HG02678 (cell line): ENCODE measurements around the gene R3HCC1L.
"Not testable (repeated sequence)": the region's sequence is repeated elsewhere in the genome, so short reads cannot be mapped to it uniquely, and the experiment has no call there.

Source experiments
- ATAC-seq: cut with Tn5 transposase; IDR thresholded peaks from one replicate; pipeline ENCODE4 v1.9.1; 2021; ENCODE audit warnings: mild to moderate bottlenecking, moderate library complexity; ENCODE audit not compliant: unreplicated experiment

R3HCC1L gene

DNA sequence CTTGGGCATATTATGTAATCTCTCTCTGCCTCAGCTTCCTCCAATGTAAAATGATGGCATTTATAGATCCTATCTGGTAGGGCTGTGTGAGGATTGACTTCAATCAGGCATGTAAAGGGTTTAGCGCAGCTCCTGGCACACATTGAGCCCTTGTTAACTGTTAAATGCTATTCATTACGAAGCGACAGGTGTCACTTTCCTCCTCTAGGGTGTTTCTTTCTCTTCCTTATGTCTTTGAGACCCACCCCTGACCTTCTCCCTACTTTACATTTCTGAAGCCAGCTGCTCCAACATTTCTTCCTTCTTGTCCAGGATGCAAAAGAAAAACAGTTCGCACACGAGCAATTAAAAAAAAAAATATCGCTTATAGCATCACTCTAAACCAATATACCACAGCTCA lies 5.7 kb upstream of the R3HCC1L start:
- ATAC-seq, result no peak

- ATAC-seq, result no peak
These were observed 2.8 kb upstream of the R3HCC1L start for GRCh38 chr10:98131619-98132018.

GRCh38 chr10:98133075-98133752 lies 1.2 kb upstream of the R3HCC1L start:
- peak; percentile 46 for ATAC-seq

DNA sequence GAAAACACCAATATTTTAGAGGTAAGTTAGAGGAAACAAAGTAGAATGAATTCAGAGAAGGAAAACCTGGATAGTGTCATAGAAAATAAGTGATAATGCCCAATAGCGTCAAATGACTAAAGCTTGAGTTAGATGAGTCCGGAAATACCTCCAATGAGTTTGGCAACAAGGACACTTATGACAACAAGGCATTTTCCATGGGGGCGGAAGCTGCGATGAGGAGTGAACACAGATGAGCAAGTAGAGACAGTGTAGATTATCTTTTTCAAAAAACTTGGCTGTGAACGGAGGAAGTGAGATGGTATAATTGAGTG lies 383 bp upstream of the R3HCC1L start:
- no peak for ATAC-seq

GRCh38 chr10:98135222-98135899 lies 904 bp downstream of the R3HCC1L start:
- peak; percentile 0 for ATAC-seq

GRCh38 chr10:98136775-98137174 lies 2.3 kb downstream of the R3HCC1L start:
- not testable (repeated sequence) for ATAC-seq

GRCh38 chr10:98138031-98138430 lies 3.6 kb downstream of the R3HCC1L start:
- ATAC-seq, result no peak

GRCh38 chr10:98139431-98139830 lies 5.0 kb downstream of the R3HCC1L start:
- ATAC-seq, result no peak

DNA sequence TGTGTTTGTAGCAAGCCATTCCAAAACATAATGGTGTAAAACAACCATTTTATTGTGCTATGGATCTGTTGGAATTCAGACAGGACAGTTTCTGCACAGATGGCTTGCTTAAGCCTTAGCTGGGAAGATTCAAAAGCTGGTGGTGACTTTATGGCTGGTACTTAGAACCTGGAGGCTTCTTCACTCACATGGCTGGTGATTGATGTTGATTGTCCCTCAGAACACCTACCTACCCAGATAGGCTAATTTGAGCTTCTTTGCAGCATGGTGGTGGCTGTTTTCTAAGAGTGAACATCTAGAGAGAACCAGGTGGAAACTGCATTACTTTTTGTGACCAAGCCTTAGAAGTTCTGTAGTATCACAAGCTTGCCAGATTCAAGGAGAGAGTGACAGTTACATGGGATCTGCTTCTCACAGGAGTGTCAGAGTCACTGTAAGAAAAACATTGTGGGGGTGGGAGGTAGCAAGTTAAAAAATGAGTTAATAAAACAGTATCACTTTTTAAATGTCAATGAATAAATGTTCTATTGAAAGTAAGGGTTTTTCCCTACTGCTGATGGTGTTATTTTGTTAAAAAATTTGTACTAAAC lies 7.1 kb downstream of the R3HCC1L start:
- no peak for ATAC-seq

DNA sequence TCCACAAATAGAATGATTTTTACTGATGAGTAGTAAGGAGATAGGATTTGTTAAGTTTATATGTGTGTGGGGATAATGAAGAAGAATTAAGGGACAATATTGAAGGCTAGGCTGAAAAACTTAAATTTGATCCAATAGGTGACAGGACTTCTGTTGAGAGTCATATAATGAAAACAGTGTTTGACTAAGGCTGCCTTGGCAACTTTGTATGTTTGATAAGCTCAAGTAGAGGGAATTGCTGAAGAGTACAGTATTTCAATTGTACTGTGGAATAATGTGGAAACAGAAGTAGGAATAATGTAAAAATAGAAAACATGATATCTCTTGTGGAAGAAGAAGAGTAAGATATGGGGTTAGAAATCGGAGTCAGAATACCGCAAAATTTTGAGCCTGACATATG lies 10.5 kb downstream of the R3HCC1L start:
- ATAC-seq, result no peak

DNA sequence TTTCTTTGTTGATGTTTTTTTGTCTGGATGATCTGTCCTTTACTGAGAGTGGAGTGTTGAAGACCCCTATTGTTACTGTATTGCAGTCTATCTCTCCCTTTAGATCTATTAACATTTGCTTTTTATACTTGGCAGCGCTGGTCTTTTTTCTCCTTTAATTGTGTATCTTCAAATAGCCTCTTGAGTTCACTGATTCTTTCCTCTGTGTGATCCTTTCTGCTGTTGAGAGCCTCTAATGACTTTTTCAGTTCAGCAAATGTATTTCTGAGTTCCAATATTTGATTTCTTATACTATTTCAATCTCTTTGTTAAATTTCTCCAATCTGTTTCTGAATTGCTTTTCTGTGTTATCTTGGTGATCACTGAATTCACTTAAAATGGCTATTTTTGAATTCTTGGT lies 15.4 kb downstream of the R3HCC1L start:
- ATAC-seq, result no peak

DNA sequence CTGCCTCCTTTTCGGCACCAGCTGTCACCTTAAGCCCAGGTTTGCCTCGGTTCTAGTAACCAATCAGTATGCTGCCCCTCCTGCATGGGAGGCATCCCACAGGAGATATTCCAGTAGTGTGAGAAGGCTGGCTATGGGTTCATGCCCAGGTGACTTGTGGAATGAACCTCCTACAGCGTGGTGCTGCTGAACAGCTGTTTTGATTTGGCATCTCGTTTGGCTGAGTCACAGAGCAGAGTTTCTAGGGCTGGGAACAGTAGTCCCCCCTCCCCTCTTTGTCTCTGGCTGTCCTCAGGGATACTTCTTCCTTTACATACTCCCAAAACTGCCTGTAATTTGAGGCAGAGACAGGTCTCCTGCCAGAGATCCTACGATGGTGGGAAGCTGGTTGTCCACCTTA lies 16.1 kb downstream of the R3HCC1L start:
- no peak for ATAC-seq

DNA sequence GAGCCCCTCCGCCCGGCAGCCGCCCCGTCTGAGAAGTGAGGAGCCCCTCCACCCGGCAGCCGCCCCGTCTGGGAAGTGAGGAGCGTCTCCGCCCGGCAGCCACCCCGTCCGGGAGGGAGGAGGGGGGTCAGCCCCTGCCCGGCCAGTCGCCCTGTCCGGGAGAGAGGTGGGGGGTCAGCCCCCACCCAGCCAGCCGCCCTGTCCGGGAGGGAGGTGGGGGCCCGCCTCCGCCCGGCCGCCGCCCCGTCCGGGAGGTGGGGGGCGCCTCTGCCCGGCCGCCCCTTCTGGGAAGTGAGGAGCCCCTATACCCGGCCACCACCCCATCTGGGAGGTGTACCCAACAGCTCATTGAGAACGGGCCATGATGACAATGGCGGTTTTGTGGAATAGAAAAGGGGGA lies 18.3 kb downstream of the R3HCC1L start:
- not testable (repeated sequence) for ATAC-seq

- ATAC-seq, result not testable (repeated sequence)
These were observed 18.9 kb downstream of the R3HCC1L start for GRCh38 chr10:98153213-98153958.

DNA sequence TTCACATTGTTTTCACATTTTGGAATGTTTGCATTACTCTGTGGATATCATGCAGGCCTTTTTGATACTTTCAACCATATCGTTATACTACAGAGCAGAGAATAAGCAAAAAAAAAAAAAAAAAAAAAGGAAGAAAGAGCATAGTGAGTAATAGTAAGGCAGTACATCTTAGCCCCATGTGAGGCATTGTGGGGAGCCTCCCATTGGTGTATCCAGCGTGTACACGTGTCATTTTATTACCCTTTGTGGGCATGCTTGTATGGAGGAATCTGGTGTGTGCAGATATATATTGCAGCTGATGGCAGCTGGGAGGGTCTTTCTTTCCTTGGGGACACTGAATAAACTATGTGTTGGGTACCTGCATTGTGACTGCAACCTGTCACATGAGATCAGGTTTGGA lies 19.6 kb downstream of the R3HCC1L start:
- ATAC-seq, result no peak

DNA sequence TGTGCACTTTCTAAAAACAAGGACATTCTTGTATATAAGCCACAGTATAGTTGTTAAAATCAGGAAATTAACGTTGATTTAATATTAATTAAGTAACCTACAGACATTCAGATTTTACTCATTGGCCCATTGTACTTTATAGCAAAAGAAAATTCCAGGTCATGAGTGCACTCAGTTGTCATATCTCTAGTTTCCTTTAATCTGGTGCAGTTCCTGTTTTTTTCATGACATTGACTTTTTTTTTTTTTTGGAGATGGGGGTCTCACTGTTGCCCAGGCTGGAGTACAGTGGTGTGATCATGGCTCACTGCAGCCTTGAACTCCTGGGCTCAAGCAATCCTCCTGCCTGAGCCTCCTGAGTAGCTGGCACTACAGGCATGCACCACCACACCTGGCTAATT lies 24.1 kb downstream of the R3HCC1L start:
- no peak for ATAC-seq

DNA sequence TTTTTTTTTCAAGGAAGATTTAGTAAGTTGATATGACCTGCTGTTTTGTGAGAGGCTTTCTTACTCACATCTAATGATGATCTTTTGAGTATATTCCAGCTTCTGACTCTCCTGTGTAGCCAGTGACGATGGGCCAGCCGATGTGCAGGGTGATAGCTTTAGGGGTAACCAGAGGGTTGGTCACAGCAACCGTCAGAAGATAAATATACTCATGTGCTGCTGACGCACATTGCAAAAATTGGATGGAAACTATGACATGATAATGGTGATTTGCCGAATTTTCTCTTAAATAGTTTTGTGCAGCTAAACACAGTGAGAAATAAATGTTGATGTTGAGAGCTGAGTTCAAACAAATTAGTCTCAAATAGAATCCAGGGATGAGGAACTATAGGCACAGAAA lies 29.5 kb downstream of the R3HCC1L start:
- ATAC-seq, result no peak

DNA sequence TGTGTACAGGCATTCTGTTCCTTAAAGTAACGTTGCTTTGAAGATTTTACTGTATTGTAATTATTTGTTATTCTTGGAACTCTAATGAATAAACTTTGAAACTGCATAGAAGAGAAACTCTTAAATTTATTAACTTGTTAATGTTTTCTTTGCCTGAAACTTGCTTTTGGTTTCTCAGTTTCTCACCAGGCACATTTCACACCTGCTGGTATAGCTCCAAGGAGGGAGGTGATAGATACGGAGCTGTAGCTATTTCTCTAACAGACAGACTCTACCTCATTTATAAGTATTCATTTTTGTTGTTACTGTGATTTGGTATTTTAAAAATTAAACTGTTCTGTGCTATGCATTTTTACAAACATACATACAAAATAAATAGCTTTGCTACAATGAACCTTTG lies 32.7 kb downstream of the R3HCC1L start:
- peak; percentile 56 for ATAC-seq

DNA sequence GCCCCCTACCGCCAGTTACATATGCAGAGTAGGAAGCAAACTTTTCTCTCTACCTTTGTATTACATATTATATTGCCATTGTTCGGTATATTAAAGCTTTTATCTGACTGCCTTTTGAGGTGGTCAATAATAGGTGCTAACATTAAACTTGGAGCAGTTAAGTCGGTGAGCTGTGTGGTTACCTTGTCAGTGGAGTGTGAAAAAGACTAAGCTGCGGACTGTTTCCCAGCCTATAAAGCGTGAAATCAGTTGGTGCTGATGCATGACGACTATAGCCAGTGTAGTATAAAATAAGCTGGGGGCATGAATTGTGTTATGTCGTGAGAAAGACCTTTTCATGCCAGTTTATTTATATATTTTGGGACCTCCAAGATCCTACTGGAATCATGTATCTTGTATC lies 33.7 kb downstream of the R3HCC1L start:
- peak; percentile 66 for ATAC-seq

GRCh38 chr10:98168766-98169165 lies 34.3 kb downstream of the R3HCC1L start:
- ATAC-seq, result no peak

DNA sequence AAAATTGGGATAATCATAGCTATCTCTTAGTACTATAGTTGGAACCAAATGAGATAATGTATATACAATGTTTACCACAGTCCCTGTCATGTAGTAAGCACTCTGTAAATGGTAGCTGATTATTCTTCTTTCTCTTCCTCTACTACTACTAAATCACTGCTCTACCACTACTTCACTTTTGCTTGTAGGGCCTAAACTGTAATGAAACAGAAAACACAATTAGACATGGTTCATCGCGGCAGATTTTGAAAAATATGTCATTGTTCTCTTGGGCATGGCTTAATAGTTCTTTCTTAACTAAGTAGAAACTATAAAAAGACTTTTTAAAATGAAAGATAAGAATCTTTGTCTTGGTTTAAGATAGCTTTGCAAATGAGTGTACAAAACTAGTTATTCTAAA lies 34.9 kb downstream of the R3HCC1L start:
- no peak for ATAC-seq
